GM23338 (cell line): ENCODE results near the gene ZBTB46. TPM values are rescaled to one million over a fixed set of nuclear protein-coding genes. Genes with fewer than 3 reads are reported as not detected.

ENCODE experiments used
- ATAC-seq: fragments of 200-7000 bp; cut with Tn5 transposase; 3 replicates; pipeline ENCODE4 v1.9.1; 2020
- DNase-seq: peaks from one replicate; pipeline ENCODE4 v3.0.0-alpha.2; 2015; ENCODE audit warnings: low spot score
- H2AFZ ChIP-seq: fragments of 200-600 bp; sonication (generic); 2 replicates; pipeline ENCODE4 v1.8.0; 2016; ENCODE audit warnings: antibody characterized with exemption, mild to moderate bottlenecking, moderate library complexity
- H3F3A ChIP-seq: fragments of 200-600 bp; sonication (generic); replicated peaks from 2 replicates; pipeline ENCODE4 v1.8.0; 2017; ENCODE audit warnings: antibody characterized with exemption, mixed run types, low read depth
- H3K27ac ChIP-seq: fragments of 200-600 bp; sonication (generic); 2 replicates; pipeline ENCODE4 v1.6.1; 2016; ENCODE audit warnings: low read depth
- H3K27me3 ChIP-seq: fragments of 200-600 bp; sonication (generic); 2 replicates; pipeline ENCODE4 v1.8.0; 2016; ENCODE audit warnings: mild to moderate bottlenecking, mixed run types, moderate library complexity; ENCODE audit not compliant: insufficient read depth
- H3K36me3 ChIP-seq: fragments of 200-600 bp; sonication (generic); 2 replicates; pipeline ENCODE4 v1.8.0; 2016; ENCODE audit warnings: mild to moderate bottlenecking; ENCODE audit not compliant: insufficient read depth
- H3K4me1 ChIP-seq: fragments of 200-600 bp; sonication (generic); 2 replicates; pipeline ENCODE4 v1.8.0; 2016; ENCODE audit warnings: mild to moderate bottlenecking, moderate library complexity; ENCODE audit not compliant: insufficient read depth
- H3K4me2 ChIP-seq: fragments of 200-600 bp; sonication (generic); 2 replicates; pipeline ENCODE4 v1.7.1; 2017; ENCODE audit warnings: mixed run types
- H3K4me3 ChIP-seq: fragments of 200-600 bp; sonication (generic); 2 replicates; pipeline ENCODE4 v1.6.1; 2016; ENCODE audit warnings: mixed run types
- H3K79me2 ChIP-seq: fragments of 200-600 bp; sonication (generic); replicated peaks from 2 replicates; pipeline ENCODE4 v1.8.0; 2017; ENCODE audit warnings: mild to moderate bottlenecking; ENCODE audit not compliant: insufficient read depth
- H3K9me2 ChIP-seq: fragments of 200-600 bp; sonication (generic); 2 replicates; pipeline ENCODE4 v1.8.0; 2017; ENCODE audit not compliant: insufficient read depth
- H4K20me1 ChIP-seq: fragments of 200-600 bp; sonication (generic); replicated peaks from 2 replicates; pipeline ENCODE4 v1.8.0; 2017; ENCODE audit warnings: mild to moderate bottlenecking; ENCODE audit not compliant: insufficient read depth
- H3K27ac Mint-ChIP-seq: 2 replicates; pipeline ENCODE4 v1.8.0; 2020; ENCODE audit warnings: inconsistent platforms, mild to moderate bottlenecking, moderate library complexity, mixed read lengths
- H3K27me3 Mint-ChIP-seq: 3 replicates; pipeline ENCODE4 v1.8.0; 2022; ENCODE audit warnings: low read depth, mild to moderate bottlenecking, moderate library complexity, mixed read lengths, inconsistent platforms; ENCODE audit not compliant: insufficient read depth, poor library complexity
- H3K36me3 Mint-ChIP-seq: 3 replicates; pipeline ENCODE4 v1.8.0; 2021; ENCODE audit warnings: low read depth, mild to moderate bottlenecking, inconsistent platforms, moderate library complexity, mixed read lengths
- H3K4me1 Mint-ChIP-seq: 3 replicates; pipeline ENCODE4 v1.8.0; 2020; ENCODE audit warnings: mild to moderate bottlenecking, inconsistent platforms, mixed read lengths
- H3K4me3 Mint-ChIP-seq: 3 replicates; pipeline ENCODE4 v1.8.0; 2021; ENCODE audit warnings: moderate library complexity, mild to moderate bottlenecking, inconsistent platforms, mixed read lengths
- H3K9me3 Mint-ChIP-seq: 3 replicates; pipeline ENCODE4 v1.8.0; 2020; ENCODE audit warnings: moderate library complexity, mild to moderate bottlenecking, inconsistent platforms, mixed read lengths
- CREB1 ChIP-seq: fragments of 250-450 bp; sonication (Bioruptor Pico); IDR thresholded peaks from 2 replicates; pipeline ENCODE4 v1.5.0; 2020; ENCODE audit warnings: low read depth, mild to moderate bottlenecking, moderate library complexity
- CTCF ChIP-seq, 2 experiments: fragments of 200-600 bp in 1 of 2; sonication (generic) in 1 of 2; conservative IDR thresholded peaks; 2 replicates each; pipeline versions ENCODE4 v1.5.1 to v1.6.1; 2016 to 2017; ENCODE audit warnings: antibody characterized with exemption in 2 of 2, low read depth in 2 of 2, mild to moderate bottlenecking in 2 of 2, moderate library complexity in 1 of 2
- ETS1 ChIP-seq: IDR thresholded peaks from 2 replicates; pipeline ENCODE4 v1.6.1; 2016; ENCODE audit warnings: antibody characterized with exemption
- EZH2phosphoT487 ChIP-seq: fragments of 200-600 bp; sonication (generic); IDR thresholded peaks from one replicate; pipeline ENCODE4 v1.8.1; 2018; ENCODE audit warnings: antibody characterized with exemption; ENCODE audit not compliant: unreplicated experiment
- NANOG ChIP-seq: IDR thresholded peaks from 2 replicates; pipeline ENCODE4 v1.6.1; 2016; ENCODE audit warnings: antibody characterized with exemption, borderline replicate concordance
- POLR2AphosphoS5 ChIP-seq: IDR thresholded peaks from 2 replicates; pipeline ENCODE4 v1.6.1; 2016; ENCODE audit warnings: antibody characterized with exemption, low read depth
- STAT1 ChIP-seq: IDR thresholded peaks from one replicate; pipeline ENCODE4 v1.6.1; 2016; ENCODE audit warnings: antibody characterized with exemption; ENCODE audit not compliant: unreplicated experiment
- ZNF331 ChIP-seq: fragments of 250-450 bp; sonication (Bioruptor Pico); IDR thresholded peaks from 2 replicates; pipeline ENCODE4 v1.5.0; 2020; ENCODE audit warnings: low read depth, mild to moderate bottlenecking, moderate library complexity
- ZNF462 ChIP-seq: fragments of 250-450 bp; sonication (Bioruptor Pico); IDR thresholded peaks from 2 replicates; pipeline ENCODE4 v1.5.0; 2020; ENCODE audit warnings: mild to moderate bottlenecking, moderate library complexity
- polyA plus RNA-seq: library from polyadenylated mRNA; unstranded; fragments of >200 nt; fragmentation: Nextera tagmentation; extraction: Ambion mirVana; gene quantifications from 2 replicates; pipeline ENCODE4 v1.2.1, GENCODE V29; 2016
- total RNA-seq: library from RNA; depleted of rRNA; stranded (reverse); fragments of >200 nt; shearing (Covaris generic); gene quantifications from 2 replicates; pipeline ENCODE4 v1.2.3, GENCODE V29; 2014

The ZBTB46 gene
- total and polyA plus RNA-seq, 2 experiments from 2014 or later = 3.2 to 26.9 TPM

GRCh38 chr20:63736893-63737694 lies 94.0 kb downstream of the ZBTB46 start (continued):
- TF ChIP-seq ZNF462 (CRISPR knock-in tag) = no peak
- TF ChIP-seq NANOG = no peak
- TF ChIP-seq STAT1 = no peak
- TF ChIP-seq CREB1 (CRISPR knock-in tag) = no peak

GRCh38 chr20:63735859-63736718 lies 95.0 kb downstream of the ZBTB46 start, which contains the start of gene LIME1:
TSS of gene LIME1 (plus strand) at chr20:63736664. CDS start at chr20:63737550, 886 bp downstream.
- peaks cover 6% of the 10 kb centered on the region for H3K27me3 ChIP-seq
- H3K9me2 ChIP-seq = 0 out of 2 replicates have a peak, but pooled peaks cover 5% of the 10 kb centered on the region
- H3K36me3 ChIP-seq = no peaks in the 10 kb centered on the region
- no peaks in the 10 kb centered on the region for H3K79me2 ChIP-seq
- H3K4me1 Mint-ChIP-seq = no peaks in the 10 kb centered on the region
- H3K27ac Mint-ChIP-seq = no peak within 1 kb of the TSS
- H3F3A ChIP-seq = peaks cover 15% of the 10 kb centered on the region
- ATAC-seq (no peak), DNase-seq (no peak)
- H3K4me3 Mint-ChIP-seq = peak within 1 kb of the TSS; percentile 26; the same call in 1 of the 3 replicates
- no peak within 1 kb of the TSS for H2AFZ ChIP-seq
- no peaks in the 10 kb centered on the region; the same call in 1 of the 2 replicates for H3K4me1 ChIP-seq
- peaks cover 14% of the 10 kb centered on the region for H3K27me3 Mint-ChIP-seq
- H3K36me3 Mint-ChIP-seq = peaks cover 10% of the 10 kb centered on the region
- no peaks in the 10 kb centered on the region for H4K20me1 ChIP-seq
- H3K4me3 ChIP-seq = peak within 1 kb of the TSS; percentile 63
- no peak within 1 kb of the TSS for H3K27ac ChIP-seq
- peak within 1 kb of the TSS; percentile 82 for H3K4me2 ChIP-seq
- H3K9me3 Mint-ChIP-seq = no peaks in the 10 kb centered on the region; the same call in 2 of the 3 replicates
- TF ChIP-seq CREB1 (CRISPR knock-in tag) (no peak), ZNF331 (CRISPR knock-in tag) (no peak), ETS1 (no peak), EZH2phosphoT487 (no peak), NANOG (no peak), STAT1 (no peak), POLR2AphosphoS5 (no peak), CTCF (conservative IDR thresholded peaks at IDR 0.05; ENCODE audit: low read depth in 2 of 2) (no peak)
